SK-N-SH treated with all-trans-retinoic acid at 6 μM for 48 hours (cell line): Measurements from ENCODE around the gene ABCF3.

Experiments
- ARNTL ChIP-seq: fragments of 450-650 bp; formaldehyde crosslinking; IDR thresholded peaks from 2 replicates; pipeline ENCODE4 v1.5.0; 2020; ENCODE audit warnings: low read depth, mild to moderate bottlenecking, moderate library complexity, borderline replicate concordance
- GLIS3 ChIP-seq: fragments of 250-450 bp; sonication (Bioruptor Pico); IDR thresholded peaks from 2 replicates; pipeline ENCODE4 v1.5.0; 2020; ENCODE audit warnings: mild to moderate bottlenecking, moderate library complexity
- ZNF70 ChIP-seq: fragments of 450-650 bp; formaldehyde crosslinking; IDR thresholded peaks from 2 replicates; pipeline ENCODE4 v1.5.0; 2020; ENCODE audit warnings: mild to moderate bottlenecking, moderate library complexity
- ZNF8 ChIP-seq: fragments of 450-650 bp; formaldehyde crosslinking; IDR thresholded peaks from 2 replicates; pipeline ENCODE4 v1.5.0; 2020; ENCODE audit warnings: mild to moderate bottlenecking, moderate library complexity
- TF ChIP-seq, protein P1 (sequence below): fragments of 250-450 bp; sonication (Bioruptor Pico); IDR thresholded peaks from 2 replicates; pipeline ENCODE4 v1.8.0; 2020; ENCODE audit warnings: mild to moderate bottlenecking, moderate library complexity, borderline replicate concordance
- TF ChIP-seq, protein P2 (sequence below): fragments of 250-450 bp; sonication (Bioruptor Pico); IDR thresholded peaks from 2 replicates; pipeline ENCODE4 v1.5.1; 2020; ENCODE audit warnings: low read depth, mild to moderate bottlenecking, moderate library complexity

GRCh38 chr3:184211297-184211696, 25.3 kb downstream of the ABCF3 start:
- TF ChIP-seq, protein P1, sequence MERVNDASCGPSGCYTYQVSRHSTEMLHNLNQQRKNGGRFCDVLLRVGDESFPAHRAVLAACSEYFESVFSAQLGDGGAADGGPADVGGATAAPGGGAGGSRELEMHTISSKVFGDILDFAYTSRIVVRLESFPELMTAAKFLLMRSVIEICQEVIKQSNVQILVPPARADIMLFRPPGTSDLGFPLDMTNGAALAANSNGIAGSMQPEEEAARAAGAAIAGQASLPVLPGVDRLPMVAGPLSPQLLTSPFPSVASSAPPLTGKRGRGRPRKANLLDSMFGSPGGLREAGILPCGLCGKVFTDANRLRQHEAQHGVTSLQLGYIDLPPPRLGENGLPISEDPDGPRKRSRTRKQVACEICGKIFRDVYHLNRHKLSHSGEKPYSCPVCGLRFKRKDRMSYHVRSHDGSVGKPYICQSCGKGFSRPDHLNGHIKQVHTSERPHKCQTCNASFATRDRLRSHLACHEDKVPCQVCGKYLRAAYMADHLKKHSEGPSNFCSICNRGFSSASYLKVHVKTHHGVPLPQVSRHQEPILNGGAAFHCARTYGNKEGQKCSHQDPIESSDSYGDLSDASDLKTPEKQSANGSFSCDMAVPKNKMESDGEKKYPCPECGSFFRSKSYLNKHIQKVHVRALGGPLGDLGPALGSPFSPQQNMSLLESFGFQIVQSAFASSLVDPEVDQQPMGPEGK (CRISPR knock-in tag) = no peak
- peak; percentile 31; the same call in 1 of the 2 replicates for TF ChIP-seq ZNF8 (CRISPR knock-in tag)
- TF ChIP-seq ARNTL (CRISPR knock-in tag) = no peak
- TF ChIP-seq, protein P2, sequence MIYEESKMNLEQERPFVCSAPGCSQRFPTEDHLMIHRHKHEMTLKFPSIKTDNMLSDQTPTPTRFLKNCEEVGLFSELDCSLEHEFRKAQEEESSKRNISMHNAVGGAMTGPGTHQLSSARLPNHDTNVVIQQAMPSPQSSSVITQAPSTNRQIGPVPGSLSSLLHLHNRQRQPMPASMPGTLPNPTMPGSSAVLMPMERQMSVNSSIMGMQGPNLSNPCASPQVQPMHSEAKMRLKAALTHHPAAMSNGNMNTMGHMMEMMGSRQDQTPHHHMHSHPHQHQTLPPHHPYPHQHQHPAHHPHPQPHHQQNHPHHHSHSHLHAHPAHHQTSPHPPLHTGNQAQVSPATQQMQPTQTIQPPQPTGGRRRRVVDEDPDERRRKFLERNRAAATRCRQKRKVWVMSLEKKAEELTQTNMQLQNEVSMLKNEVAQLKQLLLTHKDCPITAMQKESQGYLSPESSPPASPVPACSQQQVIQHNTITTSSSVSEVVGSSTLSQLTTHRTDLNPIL (CRISPR knock-in tag) = 0 out of 2 replicates have a peak, but pooled peaks have one; percentile 34
- TF ChIP-seq GLIS3 (CRISPR knock-in tag) = peak; percentile 89; the same call in 1 of the 2 replicates
- TF ChIP-seq ZNF70 (CRISPR knock-in tag) = no peak; the same call in 1 of the 2 replicates
